H1 (cell line): ENCODE data around the gene NUBP2. TPM values are rescaled to one million over a fixed set of nuclear protein-coding genes. Genes with fewer than 3 reads are reported as not detected.

Source experiments
- E2F6 ChIP-seq: IDR thresholded peaks from 2 replicates; pipeline ENCODE4 v1.6.1; 2012; ENCODE audit warnings: inconsistent platforms
- EZH2 ChIP-seq: fragments of 200-600 bp; sonication (generic); IDR thresholded peaks from 2 replicates; pipeline ENCODE4 v1.7.1; 2012; ENCODE audit warnings: low read depth, mild to moderate bottlenecking, moderate library complexity, low read length, inconsistent platforms; ENCODE audit not compliant: severe bottlenecking
- RBBP5 ChIP-seq: IDR thresholded peaks from 2 replicates; pipeline ENCODE4 v1.7.1; 2012; ENCODE audit warnings: low read depth, mild to moderate bottlenecking, inconsistent platforms, low read length, moderate library complexity, borderline replicate concordance
- SRF ChIP-seq: IDR thresholded peaks from 2 replicates; pipeline ENCODE4 v1.6.1; 2011; ENCODE audit warnings: mild to moderate bottlenecking, low read depth, low read length, moderate library complexity
- polyA plus RNA-seq, 7 experiments: library from polyadenylated mRNA; depleted of rRNA in 3 of 7; stranded (reverse) in 5 of 7; unstranded in 2 of 7; fragments of >200 nt in 5 of 7; fragments of 200-250 nt in 2 of 7; gene quantifications; 1 replicate in 5 of 7; 2 replicates in 1 of 7; 4 replicates in 1 of 7; pipeline versions ENCODE4 v1.2.1 to v1.2.3, GENCODE V29; 2011 to 2013; ENCODE audit warnings: missing spikeins in 2 of 7, mixed read lengths in 2 of 7
- total RNA-seq: library from RNA; stranded (reverse); fragmentation: NEBNext Ultra II Directional; extraction: Animal tissue kit (Norgen Biotek cat#: 25700); gene quantifications from 2 replicates; pipeline ENCODE4 v1.2.1, GENCODE V29; 2021

The NUBP2 gene
- total and polyA plus RNA-seq, 2 of the 8 experiments (the other 6 are each of a cell fraction or from before 2014, with no cell fraction given), result 70.3 to 96.9 TPM

GRCh38 chr16:1776991-1777374 lies 5.8 kb upstream of the NUBP2 start (continued):
- TF ChIP-seq SRF, result no peak
- no peak for TF ChIP-seq RBBP5
- TF ChIP-seq EZH2, result no peak
- TF ChIP-seq E2F6, result no peak
